GM23338 (cell line): ENCODE results near the gene AGAP1. TPM values are rescaled to one million over a fixed set of nuclear protein-coding genes. Genes with fewer than 3 reads are reported as not detected.

Source experiments
- ATAC-seq: fragments of 200-7000 bp; cut with Tn5 transposase; 3 replicates; pipeline ENCODE4 v1.9.1; 2020
- DNase-seq: peaks from one replicate; pipeline ENCODE4 v3.0.0-alpha.2; 2015; ENCODE audit warnings: low spot score
- H2AFZ ChIP-seq: fragments of 200-600 bp; sonication (generic); 2 replicates; pipeline ENCODE4 v1.8.0; 2016; ENCODE audit warnings: antibody characterized with exemption, mild to moderate bottlenecking, moderate library complexity
- H3F3A ChIP-seq: fragments of 200-600 bp; sonication (generic); replicated peaks from 2 replicates; pipeline ENCODE4 v1.8.0; 2017; ENCODE audit warnings: antibody characterized with exemption, mixed run types, low read depth
- H3K27ac ChIP-seq: fragments of 200-600 bp; sonication (generic); 2 replicates; pipeline ENCODE4 v1.6.1; 2016; ENCODE audit warnings: low read depth
- H3K27me3 ChIP-seq: fragments of 200-600 bp; sonication (generic); 2 replicates; pipeline ENCODE4 v1.8.0; 2016; ENCODE audit warnings: mild to moderate bottlenecking, mixed run types, moderate library complexity; ENCODE audit not compliant: insufficient read depth
- H3K36me3 ChIP-seq: fragments of 200-600 bp; sonication (generic); 2 replicates; pipeline ENCODE4 v1.8.0; 2016; ENCODE audit warnings: mild to moderate bottlenecking; ENCODE audit not compliant: insufficient read depth
- H3K4me1 ChIP-seq: fragments of 200-600 bp; sonication (generic); 2 replicates; pipeline ENCODE4 v1.8.0; 2016; ENCODE audit warnings: mild to moderate bottlenecking, moderate library complexity; ENCODE audit not compliant: insufficient read depth
- H3K4me2 ChIP-seq: fragments of 200-600 bp; sonication (generic); 2 replicates; pipeline ENCODE4 v1.7.1; 2017; ENCODE audit warnings: mixed run types
- H3K4me3 ChIP-seq: fragments of 200-600 bp; sonication (generic); 2 replicates; pipeline ENCODE4 v1.6.1; 2016; ENCODE audit warnings: mixed run types
- H3K79me2 ChIP-seq: fragments of 200-600 bp; sonication (generic); replicated peaks from 2 replicates; pipeline ENCODE4 v1.8.0; 2017; ENCODE audit warnings: mild to moderate bottlenecking; ENCODE audit not compliant: insufficient read depth
- H3K9me2 ChIP-seq: fragments of 200-600 bp; sonication (generic); 2 replicates; pipeline ENCODE4 v1.8.0; 2017; ENCODE audit not compliant: insufficient read depth
- H4K20me1 ChIP-seq: fragments of 200-600 bp; sonication (generic); replicated peaks from 2 replicates; pipeline ENCODE4 v1.8.0; 2017; ENCODE audit warnings: mild to moderate bottlenecking; ENCODE audit not compliant: insufficient read depth
- H3K27ac Mint-ChIP-seq: 2 replicates; pipeline ENCODE4 v1.8.0; 2020; ENCODE audit warnings: inconsistent platforms, mild to moderate bottlenecking, moderate library complexity, mixed read lengths
- H3K27me3 Mint-ChIP-seq: 3 replicates; pipeline ENCODE4 v1.8.0; 2022; ENCODE audit warnings: low read depth, mild to moderate bottlenecking, moderate library complexity, mixed read lengths, inconsistent platforms; ENCODE audit not compliant: insufficient read depth, poor library complexity
- H3K36me3 Mint-ChIP-seq: 3 replicates; pipeline ENCODE4 v1.8.0; 2021; ENCODE audit warnings: low read depth, mild to moderate bottlenecking, inconsistent platforms, moderate library complexity, mixed read lengths
- H3K4me1 Mint-ChIP-seq: 3 replicates; pipeline ENCODE4 v1.8.0; 2020; ENCODE audit warnings: mild to moderate bottlenecking, inconsistent platforms, mixed read lengths
- H3K4me3 Mint-ChIP-seq: 3 replicates; pipeline ENCODE4 v1.8.0; 2021; ENCODE audit warnings: moderate library complexity, mild to moderate bottlenecking, inconsistent platforms, mixed read lengths
- H3K9me3 Mint-ChIP-seq: 3 replicates; pipeline ENCODE4 v1.8.0; 2020; ENCODE audit warnings: moderate library complexity, mild to moderate bottlenecking, inconsistent platforms, mixed read lengths
- CREB1 ChIP-seq: fragments of 250-450 bp; sonication (Bioruptor Pico); IDR thresholded peaks from 2 replicates; pipeline ENCODE4 v1.5.0; 2020; ENCODE audit warnings: low read depth, mild to moderate bottlenecking, moderate library complexity
- CTCF ChIP-seq, 2 experiments: fragments of 200-600 bp in 1 of 2; sonication (generic) in 1 of 2; conservative IDR thresholded peaks; 2 replicates each; pipeline versions ENCODE4 v1.5.1 to v1.6.1; 2016 to 2017; ENCODE audit warnings: antibody characterized with exemption in 2 of 2, low read depth in 2 of 2, mild to moderate bottlenecking in 2 of 2, moderate library complexity in 1 of 2
- ETS1 ChIP-seq: IDR thresholded peaks from 2 replicates; pipeline ENCODE4 v1.6.1; 2016; ENCODE audit warnings: antibody characterized with exemption
- EZH2 ChIP-seq: fragments of 200-600 bp; sonication (generic); IDR thresholded peaks from one replicate; pipeline ENCODE4 v1.8.0; 2017; ENCODE audit warnings: antibody characterized with exemption, mild to moderate bottlenecking, low read depth; ENCODE audit not compliant: unreplicated experiment
- EZH2phosphoT487 ChIP-seq: fragments of 200-600 bp; sonication (generic); IDR thresholded peaks from one replicate; pipeline ENCODE4 v1.8.1; 2018; ENCODE audit warnings: antibody characterized with exemption; ENCODE audit not compliant: unreplicated experiment
- JUNB ChIP-seq: IDR thresholded peaks from one replicate; pipeline ENCODE4 v1.6.1; 2016; ENCODE audit warnings: antibody characterized with exemption; ENCODE audit not compliant: unreplicated experiment
- NANOG ChIP-seq: IDR thresholded peaks from 2 replicates; pipeline ENCODE4 v1.6.1; 2016; ENCODE audit warnings: antibody characterized with exemption, borderline replicate concordance
- POLR2AphosphoS5 ChIP-seq: IDR thresholded peaks from 2 replicates; pipeline ENCODE4 v1.6.1; 2016; ENCODE audit warnings: antibody characterized with exemption, low read depth
- REST ChIP-seq: IDR thresholded peaks from one replicate; pipeline ENCODE4 v1.6.1; 2018; ENCODE audit warnings: antibody characterized with exemption; ENCODE audit not compliant: unreplicated experiment
- STAT1 ChIP-seq: IDR thresholded peaks from one replicate; pipeline ENCODE4 v1.6.1; 2016; ENCODE audit warnings: antibody characterized with exemption; ENCODE audit not compliant: unreplicated experiment
- ZNF114 ChIP-seq: fragments of 250-450 bp; sonication (Bioruptor Pico); IDR thresholded peaks from 2 replicates; pipeline ENCODE4 v1.5.0; 2020; ENCODE audit warnings: mild to moderate bottlenecking, moderate library complexity
- ZNF331 ChIP-seq: fragments of 250-450 bp; sonication (Bioruptor Pico); IDR thresholded peaks from 2 replicates; pipeline ENCODE4 v1.5.0; 2020; ENCODE audit warnings: low read depth, mild to moderate bottlenecking, moderate library complexity
- ZNF462 ChIP-seq: fragments of 250-450 bp; sonication (Bioruptor Pico); IDR thresholded peaks from 2 replicates; pipeline ENCODE4 v1.5.0; 2020; ENCODE audit warnings: mild to moderate bottlenecking, moderate library complexity
- polyA plus RNA-seq: library from polyadenylated mRNA; unstranded; fragments of >200 nt; fragmentation: Nextera tagmentation; extraction: Ambion mirVana; gene quantifications from 2 replicates; pipeline ENCODE4 v1.2.1, GENCODE V29; 2016
- total RNA-seq: library from RNA; depleted of rRNA; stranded (reverse); fragments of >200 nt; shearing (Covaris generic); gene quantifications from 2 replicates; pipeline ENCODE4 v1.2.3, GENCODE V29; 2014

AGAP1 gene
- total and polyA plus RNA-seq, 2 experiments from 2014 or later = 13.3 to 27.9 TPM

- Histone ChIP-seq H3K27me3 (peaks cover 22% of the 10 kb centered on the region; the same call in 1 of the 2 replicates), H3K36me3 (no peaks in the 10 kb centered on the region), H3K4me3 (peak overlapping the region; percentile 78), H3K79me2 (peaks cover 33% of the 10 kb centered on the region), H3K27ac (no peak overlapping the region), H3F3A (no peaks in the 10 kb centered on the region; the same call in 1 of the 2 replicates), H3K9me2 (no peaks in the 10 kb centered on the region; the same call in 1 of the 2 replicates), H3K4me2 (peak overlapping the region; percentile 95), H4K20me1 (peaks cover 24% of the 10 kb centered on the region), H2AFZ (peak overlapping the region; percentile 100), H3K4me1 (peaks cover 13% of the 10 kb centered on the region)
- peak; percentile 33 for ATAC-seq
- no peak overlapping the region for H3K27ac Mint-ChIP-seq
- H3K27me3 Mint-ChIP-seq = peaks cover 22% of the 10 kb centered on the region
- H3K4me3 Mint-ChIP-seq = peak overlapping the region; percentile 92
- DNase-seq = peak; percentile 73
- H3K36me3 Mint-ChIP-seq = peaks cover 2% of the 10 kb centered on the region; the same call in 1 of the 3 replicates
- peaks cover 3% of the 10 kb centered on the region; the same call in 2 of the 3 replicates for H3K9me3 Mint-ChIP-seq
- H3K4me1 Mint-ChIP-seq = peaks cover 34% of the 10 kb centered on the region
- TF ChIP-seq EZH2 = no peak
- no peak for TF ChIP-seq CTCF (conservative IDR thresholded peaks at IDR 0.05; ENCODE audit: low read depth in 2 of 2)
- TF ChIP-seq NANOG = no peak
- no peak for TF ChIP-seq ETS1
- TF ChIP-seq ZNF462 (CRISPR knock-in tag) = no peak
- no peak for TF ChIP-seq REST
- TF ChIP-seq STAT1 = no peak
- no peak for TF ChIP-seq JUNB
- TF ChIP-seq ZNF331 = no peak
- no peak for TF ChIP-seq CREB1 (CRISPR knock-in tag)
- no peak for TF ChIP-seq EZH2phosphoT487
- TF ChIP-seq ZNF114 (CRISPR knock-in tag) = no peak
- TF ChIP-seq POLR2AphosphoS5 = no peak
These were observed 946 bp upstream of the AGAP1 start for GRCh38 chr2:235492850-235493344.
